Endodermal cell (in vitro differentiated cells): ENCODE measurements around the gene APOBEC3G. TPM values are rescaled to one million over a fixed set of nuclear protein-coding genes. Genes with fewer than 3 reads are reported as not detected.
A peak's percentile ranks its signal among the peaks of the same experiment; 100 is the strongest.
"Not testable (repeated sequence)": the region's sequence is repeated elsewhere in the genome, so short reads cannot be mapped to it uniquely, and the experiment has no call there.

Experiments
- DNase-seq: peaks from one replicate; pipeline ENCODE4 v3.0.0-alpha.2; 2017
- H3K27ac ChIP-seq: 2 replicates; pipeline ENCODE4 v1.5.1; 2013; ENCODE audit warnings: mild to moderate bottlenecking, low read depth, low read length, moderate library complexity
- H3K27me3 ChIP-seq: 2 replicates; pipeline ENCODE4 v1.6.1; 2013; ENCODE audit warnings: mild to moderate bottlenecking, low read length, moderate library complexity; ENCODE audit not compliant: insufficient read depth, control insufficient read depth, poor library complexity, severe bottlenecking
- H3K36me3 ChIP-seq: 2 replicates; pipeline ENCODE4 v1.7.0; 2013; ENCODE audit warnings: mild to moderate bottlenecking, low read length, moderate library complexity; ENCODE audit not compliant: control insufficient read depth, insufficient read depth
- H3K4me1 ChIP-seq: one replicate; pipeline ENCODE4 v1.7.0; 2013; ENCODE audit warnings: low read length; ENCODE audit not compliant: control insufficient read depth, insufficient read depth
- H3K4me3 ChIP-seq: 2 replicates; pipeline ENCODE4 v1.5.1; 2013; ENCODE audit warnings: mild to moderate bottlenecking, low read length, moderate library complexity
- H3K9ac ChIP-seq: 2 replicates; pipeline ENCODE4 v1.6.1; 2013; ENCODE audit warnings: mild to moderate bottlenecking, low read length, moderate library complexity; ENCODE audit not compliant: poor library complexity, severe bottlenecking; ENCODE audit errors: extremely low read depth
- H3K9me3 ChIP-seq: 2 replicates; pipeline ENCODE4 v1.6.1; 2013; ENCODE audit warnings: mild to moderate bottlenecking, low read length, moderate library complexity; ENCODE audit not compliant: control insufficient read depth
- H3K27ac Mint-ChIP-seq: 2 replicates; pipeline ENCODE4 v1.8.0; 2020; ENCODE audit warnings: mixed read lengths
- H3K27me3 Mint-ChIP-seq: 2 replicates; pipeline ENCODE4 v1.8.0; 2021; ENCODE audit warnings: mild to moderate bottlenecking, mixed read lengths; ENCODE audit not compliant: insufficient read depth
- H3K36me3 Mint-ChIP-seq: 2 replicates; pipeline ENCODE4 v1.8.0; 2020; ENCODE audit warnings: low read depth, mixed read lengths
- H3K4me1 Mint-ChIP-seq: 2 replicates; pipeline ENCODE4 v1.8.0; 2020; ENCODE audit warnings: mixed read lengths
- H3K4me3 Mint-ChIP-seq: 2 replicates; pipeline ENCODE4 v1.8.0; 2020; ENCODE audit warnings: mild to moderate bottlenecking, moderate library complexity, mixed read lengths
- H3K9me3 Mint-ChIP-seq: 2 replicates; pipeline ENCODE4 v1.8.0; 2020; ENCODE audit warnings: mild to moderate bottlenecking, mixed read lengths
- CTCF ChIP-seq: fragments of 200-600 bp; sonication (generic); conservative IDR thresholded peaks from 2 replicates; pipeline ENCODE4 v1.5.0; 2021; ENCODE audit warnings: antibody characterized with exemption, mild to moderate bottlenecking
- WGBS, 2 experiments: methylation state at CpG; one replicate each; pipeline versions ENCODE4 v1.1.5 to v1.1.7; 2013; ENCODE audit warnings: missing lambda C conversion rate in 2 of 2, mixed read lengths in 1 of 2; ENCODE audit not compliant: insufficient coverage in 1 of 2, insufficient read length in 1 of 2; 5-methylcytosine and 5-hydroxymethylcytosine counted together
- total RNA-seq, 2 donors: library from RNA; stranded (reverse); fragmentation: NEBNext Ultra II Directional in 1 of 2; extraction: Animal tissue kit (Norgen Biotek cat#: 25700) in 1 of 2; gene quantifications; 2 replicates in 1 of 2; 3 replicates in 1 of 2; pipeline ENCODE4 v1.2.1, GENCODE V29; 2021

Gene APOBEC3G
- total RNA-seq, 2 donors from 2014 or later = 8.7 to 19.7 TPM

- Mint-ChIP-seq H3K27ac (no peak overlapping the region), H3K4me1 (peaks cover 56% of the 10 kb centered on the region), H3K36me3 (peaks cover 24% of the 10 kb centered on the region), H3K9me3 (no peaks in the 10 kb centered on the region), H3K27me3 (no peaks in the 10 kb centered on the region), H3K4me3 (peak overlapping the region; percentile 73)
- H3K4me1 ChIP-seq = no peaks in the 10 kb centered on the region
- WGBS, 2 experiments = 90 to 91% methylated on average over 2 to 7 of the region's 7 CpGs
- no peaks in the 10 kb centered on the region for H3K27me3 ChIP-seq
- no peak for TF ChIP-seq CTCF
- no peak for DNase-seq
- H3K9ac ChIP-seq = peak overlapping the region; percentile 54
- peak overlapping the region; percentile 94 for H3K4me3 ChIP-seq
- H3K9me3 ChIP-seq = no peaks in the 10 kb centered on the region
- H3K27ac ChIP-seq = no peak overlapping the region
- H3K36me3 ChIP-seq = peaks cover 6% of the 10 kb centered on the region
Observed at GRCh38 chr22:39041908-39042307, 35.2 kb upstream of the APOBEC3G start.

- 96 to 100% methylated on average over 1 to 9 of the region's 18 CpGs for WGBS, 2 experiments
- not testable (repeated sequence) for H3K27me3 ChIP-seq, H3K9me3 Mint-ChIP-seq, H3K4me1 ChIP-seq, H3K4me3 ChIP-seq, H3K27me3 Mint-ChIP-seq, H3K27ac ChIP-seq, DNase-seq, H3K9ac ChIP-seq, H3K27ac Mint-ChIP-seq, H3K36me3 ChIP-seq, H3K4me3 Mint-ChIP-seq, H3K9me3 ChIP-seq
- H3K36me3 Mint-ChIP-seq = peaks cover 24% of the 10 kb centered on the region
- peaks cover 55% of the 10 kb centered on the region for H3K4me1 Mint-ChIP-seq
Observed at GRCh38 chr22:39043063-39043462, 34.0 kb upstream of the APOBEC3G start.

- not testable (repeated sequence) for DNase-seq, H3K4me3 ChIP-seq, H3K27me3 Mint-ChIP-seq, H3K4me3 Mint-ChIP-seq, H3K27me3 ChIP-seq, H3K4me1 ChIP-seq, H3K9me3 Mint-ChIP-seq, H3K27ac Mint-ChIP-seq, H3K9ac ChIP-seq, H3K27ac ChIP-seq, H3K9me3 ChIP-seq, H3K36me3 ChIP-seq
- Mint-ChIP-seq H3K36me3 (peaks cover 24% of the 10 kb centered on the region), H3K4me1 (peaks cover 43% of the 10 kb centered on the region)
- 89 to 95% methylated on average over 8 to 14 of the region's 14 CpGs for WGBS, 2 experiments
Observed at GRCh38 chr22:39045136-39045535, 31.9 kb upstream of the APOBEC3G start.

- WGBS, 2 experiments = 94% methylated on average over 7 of the region's 7 CpGs
- H3K36me3 ChIP-seq, H3K27me3 ChIP-seq, H3K27ac ChIP-seq, H3K9me3 Mint-ChIP-seq, H3K4me1 ChIP-seq, H3K4me3 Mint-ChIP-seq, DNase-seq, H3K4me3 ChIP-seq, H3K9ac ChIP-seq, H3K9me3 ChIP-seq, H3K27ac Mint-ChIP-seq, H3K27me3 Mint-ChIP-seq: not testable (repeated sequence)
- H3K36me3 Mint-ChIP-seq = peaks cover 20% of the 10 kb centered on the region
- peaks cover 31% of the 10 kb centered on the region for H3K4me1 Mint-ChIP-seq
Observed at GRCh38 chr22:39049486-39049885, 27.6 kb upstream of the APOBEC3G start.

GRCh38 chr22:39051844-39052495 is 25.1 kb upstream of the APOBEC3G start:
- H3K36me3 ChIP-seq, H3K4me3 ChIP-seq, H3K27me3 Mint-ChIP-seq, H3K27ac ChIP-seq, H3K4me3 Mint-ChIP-seq, H3K27me3 ChIP-seq, H3K9ac ChIP-seq, DNase-seq, H3K9me3 Mint-ChIP-seq, H3K4me1 ChIP-seq, H3K27ac Mint-ChIP-seq, H3K36me3 Mint-ChIP-seq: not testable (repeated sequence)
- WGBS, 2 experiments = 85 to 86% methylated on average over 1 to 16 of the region's 18 CpGs
- peaks cover 16% of the 10 kb centered on the region for H3K4me1 Mint-ChIP-seq
- peaks cover 26% of the 10 kb centered on the region for H3K9me3 ChIP-seq
